PFSK-1 (cell line): ENCODE results near the gene PUM2.

Experiments
- POLR2AphosphoS5 ChIP-seq: IDR thresholded peaks from 2 replicates; pipeline ENCODE4 v1.6.1; 2012; ENCODE audit warnings: low read depth, mild to moderate bottlenecking, control low read depth, low read length, moderate library complexity
- TAF1 ChIP-seq: IDR thresholded peaks from 2 replicates; pipeline ENCODE4 v1.6.1; 2012; ENCODE audit warnings: low read length, control low read depth, borderline replicate concordance; ENCODE audit not compliant: insufficient read depth

DNA sequence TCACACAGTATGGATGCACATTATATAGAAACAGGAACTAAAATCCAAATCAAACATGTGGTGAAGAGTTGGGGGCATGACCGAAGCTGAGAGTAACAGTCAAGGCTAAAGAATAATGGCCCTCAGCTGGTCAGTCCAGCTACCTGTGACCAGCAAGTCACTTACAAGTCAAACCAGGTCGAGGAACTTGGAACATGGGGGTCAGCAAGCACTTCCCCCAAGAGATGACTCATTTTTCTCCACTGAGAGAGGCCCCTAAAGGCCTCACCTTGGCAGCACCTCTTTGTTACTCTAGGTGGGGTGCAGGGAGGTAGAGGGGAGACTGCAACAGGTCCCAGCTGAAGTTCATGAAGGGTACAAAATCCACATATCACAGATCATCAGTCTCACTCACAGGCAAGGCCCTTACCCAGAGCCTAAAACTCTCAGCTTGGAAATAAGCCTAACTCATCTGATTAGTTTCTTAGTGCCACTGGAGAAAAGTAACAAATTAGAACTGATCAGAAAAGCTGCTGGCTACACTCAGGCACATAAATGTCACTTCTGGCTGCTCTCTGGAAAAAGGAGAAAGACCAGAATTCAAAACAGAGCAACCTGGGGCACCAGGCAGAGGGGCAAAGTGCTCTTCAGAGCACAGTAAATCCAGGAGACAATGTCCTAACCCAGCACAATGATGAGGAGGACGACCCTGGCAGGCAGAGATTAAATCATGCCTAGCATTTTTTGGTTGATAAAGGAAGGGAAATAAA, 129.7 kb downstream of the PUM2 start:
- TF ChIP-seq POLR2AphosphoS5 (no peak), TAF1 (no peak)
